Measurements from ENCODE around the gene ITPR1.

The ITPR1 gene

GRCh38 chr3:4797201-4797705 is 304.1 kb downstream of the ITPR1 start:
- DNase-seq = no peak

GRCh38 chr3:4799266-4800256 is 306.4 kb downstream of the ITPR1 start:
- no peak for DNase-seq

- no peak for DNase-seq
These were observed 307.4 kb downstream of the ITPR1 start for GRCh38 chr3:4800595-4800994.

- DNase-seq = no peak
These were observed 308.7 kb downstream of the ITPR1 start for GRCh38 chr3:4801892-4802291.

- no peak for DNase-seq
These were observed 309.8 kb downstream of the ITPR1 start for GRCh38 chr3:4802903-4803302.

- DNase-seq = no peak
These were observed 311.3 kb downstream of the ITPR1 start for GRCh38 chr3:4804161-4805058.

GRCh38 chr3:4805662-4806061 is 312.5 kb downstream of the ITPR1 start:
- no peak for DNase-seq

- DNase-seq = no peak
These were observed 313.5 kb downstream of the ITPR1 start for GRCh38 chr3:4806535-4807108.

- DNase-seq = no peak
These were observed 314.5 kb downstream of the ITPR1 start for GRCh38 chr3:4807381-4808280.

- no peak for DNase-seq
These were observed 315.5 kb downstream of the ITPR1 start for GRCh38 chr3:4808637-4809036.

- DNase-seq = no peak
These were observed 316.8 kb downstream of the ITPR1 start for GRCh38 chr3:4809922-4810321.

GRCh38 chr3:4812591-4812990 is 319.4 kb downstream of the ITPR1 start:
- DNase-seq = no peak

- DNase-seq = no peak
These were observed 320.8 kb downstream of the ITPR1 start for GRCh38 chr3:4813909-4814304.

- DNase-seq = no peak
These were observed 321.3 kb downstream of the ITPR1 start for GRCh38 chr3:4814305-4814903.

- DNase-seq = no peak
These were observed 321.9 kb downstream of the ITPR1 start for GRCh38 chr3:4814904-4815574.

GRCh38 chr3:4816306-4816705 is 323.2 kb downstream of the ITPR1 start:
- no peak for DNase-seq

GRCh38 chr3:4816718-4817117 is 323.6 kb downstream of the ITPR1 start:
- DNase-seq = no peak

- DNase-seq = no peak
These were observed 324.0 kb downstream of the ITPR1 start for GRCh38 chr3:4817128-4817527.

GRCh38 chr3:4818164-4818563 is 325.0 kb downstream of the ITPR1 start:
- DNase-seq = no peak

GRCh38 chr3:4818986-4819693 is 326.0 kb downstream of the ITPR1 start:
- DNase-seq = no peak
